HEK293 (cell line): ENCODE results near the gene CEACAM4.

Source experiments
- BCL11B ChIP-seq: fragments of 450-650 bp; formaldehyde crosslinking; IDR thresholded peaks from 2 replicates; pipeline ENCODE4 v1.5.1; 2016; ENCODE audit warnings: low read depth, missing biosample characterization, missing genetic modification characterization
- BCL6B ChIP-seq: fragments of 450-650 bp; formaldehyde crosslinking; IDR thresholded peaks from 2 replicates; pipeline ENCODE4 v1.5.1; 2017; ENCODE audit warnings: missing biosample characterization, missing genetic modification characterization
- KLF10 ChIP-seq: fragments of 450-650 bp; IDR thresholded peaks from 2 replicates; pipeline ENCODE4 v1.5.1; 2018; ENCODE audit warnings: missing biosample characterization, mild to moderate bottlenecking, missing genetic modification characterization
- KLF17 ChIP-seq: fragments of 450-650 bp; formaldehyde crosslinking; IDR thresholded peaks from 2 replicates; pipeline ENCODE4 v1.5.1; 2016; ENCODE audit warnings: missing biosample characterization, missing genetic modification characterization
- MZF1 ChIP-seq: fragments of 450-650 bp; formaldehyde crosslinking; IDR thresholded peaks from 2 replicates; pipeline ENCODE4 v1.5.1; 2017; ENCODE audit warnings: missing biosample characterization, missing genetic modification characterization, borderline replicate concordance
- REPIN1 ChIP-seq: fragments of 450-650 bp; formaldehyde crosslinking; IDR thresholded peaks from 2 replicates; pipeline ENCODE4 v1.5.1; 2017; ENCODE audit warnings: missing biosample characterization, missing genetic modification characterization, low read depth
- SCRT1 ChIP-seq: fragments of 450-650 bp; formaldehyde crosslinking; IDR thresholded peaks from 2 replicates; pipeline ENCODE4 v1.5.1; 2016; ENCODE audit warnings: missing biosample characterization, missing genetic modification characterization, borderline replicate concordance
- WT1 ChIP-seq: fragments of 450-650 bp; formaldehyde crosslinking; IDR thresholded peaks from 2 replicates; pipeline ENCODE4 v1.5.1; 2016; ENCODE audit warnings: missing biosample characterization, missing genetic modification characterization
- YY2 ChIP-seq: fragments of 450-650 bp; formaldehyde crosslinking; IDR thresholded peaks from 2 replicates; pipeline ENCODE4 v1.5.1; 2016; ENCODE audit warnings: missing biosample characterization, missing genetic modification characterization
- ZBTB48 ChIP-seq: fragments of 450-650 bp; formaldehyde crosslinking; IDR thresholded peaks from 2 replicates; pipeline ENCODE4 v1.5.1; 2016; ENCODE audit warnings: missing biosample characterization, missing genetic modification characterization
- ZBTB8A ChIP-seq: fragments of 450-650 bp; formaldehyde crosslinking; IDR thresholded peaks from 2 replicates; pipeline ENCODE4 v1.5.1; 2016; ENCODE audit warnings: missing biosample characterization, missing genetic modification characterization
- ZFP37 ChIP-seq: fragments of 450-650 bp; formaldehyde crosslinking; IDR thresholded peaks from 2 replicates; pipeline ENCODE4 v1.5.1; 2016; ENCODE audit warnings: missing biosample characterization, missing genetic modification characterization
- ZIC2 ChIP-seq: fragments of 450-650 bp; formaldehyde crosslinking; IDR thresholded peaks from 2 replicates; pipeline ENCODE4 v1.5.1; 2016; ENCODE audit warnings: missing biosample characterization, missing genetic modification characterization
- ZNF112 ChIP-seq: fragments of 450-650 bp; formaldehyde crosslinking; IDR thresholded peaks from 2 replicates; pipeline ENCODE4 v1.5.0; 2017; ENCODE audit warnings: missing biosample characterization, missing genetic modification characterization
- ZNF132 ChIP-seq: fragments of 450-650 bp; formaldehyde crosslinking; IDR thresholded peaks from 2 replicates; pipeline ENCODE4 v1.5.1; 2017; ENCODE audit warnings: missing biosample characterization, missing genetic modification characterization, borderline replicate concordance
- ZNF174 ChIP-seq: fragments of 450-650 bp; formaldehyde crosslinking; IDR thresholded peaks from 2 replicates; pipeline ENCODE4 v1.5.0; 2017; ENCODE audit warnings: missing biosample characterization, mild to moderate bottlenecking, missing genetic modification characterization
- ZNF248 ChIP-seq: fragments of 450-650 bp; formaldehyde crosslinking; IDR thresholded peaks from 2 replicates; pipeline ENCODE4 v1.5.1; 2017; ENCODE audit warnings: missing biosample characterization, missing genetic modification characterization
- ZNF302 ChIP-seq: fragments of 450-650 bp; formaldehyde crosslinking; IDR thresholded peaks from 2 replicates; pipeline ENCODE4 v1.5.1; 2016; ENCODE audit warnings: missing biosample characterization, missing genetic modification characterization, low read depth
- ZNF350 ChIP-seq: fragments of 450-650 bp; formaldehyde crosslinking; IDR thresholded peaks from 2 replicates; pipeline ENCODE4 v1.5.0; 2017; ENCODE audit warnings: missing biosample characterization, mild to moderate bottlenecking, missing genetic modification characterization
- ZNF433 ChIP-seq: fragments of 450-650 bp; formaldehyde crosslinking; IDR thresholded peaks from 2 replicates; pipeline ENCODE4 v1.5.1; 2016; ENCODE audit warnings: missing biosample characterization, missing genetic modification characterization, low read depth
- ZNF48 ChIP-seq: fragments of 450-650 bp; formaldehyde crosslinking; IDR thresholded peaks from 2 replicates; pipeline ENCODE4 v1.5.1; 2016; ENCODE audit warnings: missing biosample characterization, missing genetic modification characterization
- ZNF549 ChIP-seq: fragments of 450-650 bp; IDR thresholded peaks from 2 replicates; pipeline ENCODE4 v1.5.1; 2018; ENCODE audit warnings: missing biosample characterization, missing genetic modification characterization, mild to moderate bottlenecking, inconsistent platforms, moderate library complexity
- ZNF555 ChIP-seq: fragments of 450-650 bp; formaldehyde crosslinking; conservative IDR thresholded peaks from 2 replicates; pipeline ENCODE4 v1.5.1; 2017; ENCODE audit warnings: missing biosample characterization, mild to moderate bottlenecking, missing genetic modification characterization, inconsistent platforms
- ZNF621 ChIP-seq: fragments of 450-650 bp; formaldehyde crosslinking; IDR thresholded peaks from 2 replicates; pipeline ENCODE4 v1.5.1; 2017; ENCODE audit warnings: missing biosample characterization, missing genetic modification characterization
- ZNF624 ChIP-seq: fragments of 450-650 bp; formaldehyde crosslinking; IDR thresholded peaks from 2 replicates; pipeline ENCODE4 v1.5.1; 2017; ENCODE audit warnings: missing biosample characterization, missing genetic modification characterization
- ZNF664 ChIP-seq: fragments of 450-650 bp; formaldehyde crosslinking; IDR thresholded peaks from 2 replicates; pipeline ENCODE4 v1.5.1; 2016; ENCODE audit warnings: missing biosample characterization, missing genetic modification characterization
- ZNF701 ChIP-seq: fragments of 450-650 bp; formaldehyde crosslinking; IDR thresholded peaks from 2 replicates; pipeline ENCODE4 v1.5.1; 2016; ENCODE audit warnings: missing biosample characterization, missing genetic modification characterization
- ZNF76 ChIP-seq: fragments of 450-650 bp; formaldehyde crosslinking; IDR thresholded peaks from 2 replicates; pipeline ENCODE4; 2016; ENCODE audit warnings: low read depth, missing biosample characterization, missing genetic modification characterization, borderline replicate concordance
- ZNF777 ChIP-seq: fragments of 450-650 bp; formaldehyde crosslinking; IDR thresholded peaks from 2 replicates; pipeline ENCODE4 v1.5.1; 2017; ENCODE audit warnings: missing biosample characterization, missing genetic modification characterization, borderline replicate concordance
- ZSCAN18 ChIP-seq: fragments of 450-650 bp; formaldehyde crosslinking; IDR thresholded peaks from 2 replicates; pipeline ENCODE4 v1.5.1; 2016; ENCODE audit warnings: missing biosample characterization, missing genetic modification characterization
- ZSCAN30 ChIP-seq: fragments of 450-650 bp; IDR thresholded peaks from 2 replicates; pipeline ENCODE4 v1.5.1; 2018; ENCODE audit warnings: missing biosample characterization, mild to moderate bottlenecking, missing genetic modification characterization, moderate library complexity
- TF ChIP-seq, protein P1 (sequence below): fragments of 450-650 bp; formaldehyde crosslinking; IDR thresholded peaks from 2 replicates; pipeline ENCODE4 v1.5.1; 2016; ENCODE audit warnings: missing biosample characterization, missing genetic modification characterization
- TF ChIP-seq, protein P2 (sequence below): fragments of 450-650 bp; formaldehyde crosslinking; IDR thresholded peaks from 2 replicates; pipeline ENCODE4 v1.5.1; 2017; ENCODE audit warnings: missing biosample characterization, missing genetic modification characterization

Gene CEACAM4

GRCh38 chr19:41570639-41571112, 56.2 kb downstream of the CEACAM4 start (continued):
- no peak for TF ChIP-seq SCRT1 (tag by site-specific recombination)
- TF ChIP-seq ZSCAN18 (tag by site-specific recombination): no peak
- TF ChIP-seq, protein P1, sequence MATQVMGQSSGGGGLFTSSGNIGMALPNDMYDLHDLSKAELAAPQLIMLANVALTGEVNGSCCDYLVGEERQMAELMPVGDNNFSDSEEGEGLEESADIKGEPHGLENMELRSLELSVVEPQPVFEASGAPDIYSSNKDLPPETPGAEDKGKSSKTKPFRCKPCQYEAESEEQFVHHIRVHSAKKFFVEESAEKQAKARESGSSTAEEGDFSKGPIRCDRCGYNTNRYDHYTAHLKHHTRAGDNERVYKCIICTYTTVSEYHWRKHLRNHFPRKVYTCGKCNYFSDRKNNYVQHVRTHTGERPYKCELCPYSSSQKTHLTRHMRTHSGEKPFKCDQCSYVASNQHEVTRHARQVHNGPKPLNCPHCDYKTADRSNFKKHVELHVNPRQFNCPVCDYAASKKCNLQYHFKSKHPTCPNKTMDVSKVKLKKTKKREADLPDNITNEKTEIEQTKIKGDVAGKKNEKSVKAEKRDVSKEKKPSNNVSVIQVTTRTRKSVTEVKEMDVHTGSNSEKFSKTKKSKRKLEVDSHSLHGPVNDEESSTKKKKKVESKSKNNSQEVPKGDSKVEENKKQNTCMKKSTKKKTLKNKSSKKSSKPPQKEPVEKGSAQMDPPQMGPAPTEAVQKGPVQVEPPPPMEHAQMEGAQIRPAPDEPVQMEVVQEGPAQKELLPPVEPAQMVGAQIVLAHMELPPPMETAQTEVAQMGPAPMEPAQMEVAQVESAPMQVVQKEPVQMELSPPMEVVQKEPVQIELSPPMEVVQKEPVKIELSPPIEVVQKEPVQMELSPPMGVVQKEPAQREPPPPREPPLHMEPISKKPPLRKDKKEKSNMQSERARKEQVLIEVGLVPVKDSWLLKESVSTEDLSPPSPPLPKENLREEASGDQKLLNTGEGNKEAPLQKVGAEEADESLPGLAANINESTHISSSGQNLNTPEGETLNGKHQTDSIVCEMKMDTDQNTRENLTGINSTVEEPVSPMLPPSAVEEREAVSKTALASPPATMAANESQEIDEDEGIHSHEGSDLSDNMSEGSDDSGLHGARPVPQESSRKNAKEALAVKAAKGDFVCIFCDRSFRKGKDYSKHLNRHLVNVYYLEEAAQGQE (tag by site-specific recombination): peak; percentile 38; the same call in 1 of the 2 replicates
- no peak for TF ChIP-seq ZNF48 (tag by site-specific recombination)
- no peak for TF ChIP-seq ZNF174
- TF ChIP-seq ZNF664 (tag by site-specific recombination): no peak
- peak; percentile 99 for TF ChIP-seq MZF1 (tag by site-specific recombination)
- no peak for TF ChIP-seq ZNF112 (tag by site-specific recombination)
- TF ChIP-seq REPIN1: no peak
- TF ChIP-seq ZFP37: 0 out of 2 replicates have a peak, but pooled peaks have one; percentile 55
- no peak for TF ChIP-seq BCL11B (tag by site-specific recombination)
- no peak for TF ChIP-seq BCL6B (tag by site-specific recombination)
- 0 out of 2 replicates have a peak, but pooled peaks have one; percentile 23 for TF ChIP-seq KLF17
- TF ChIP-seq ZNF350 (tag by site-specific recombination): no peak
- peak; percentile 57; the same call in 1 of the 2 replicates for TF ChIP-seq ZBTB48 (tag by site-specific recombination)
- no peak for TF ChIP-seq ZNF76 (tag by site-specific recombination)
- TF ChIP-seq ZNF701 (tag by site-specific recombination): no peak
- TF ChIP-seq ZNF248 (tag by site-specific recombination): no peak
- TF ChIP-seq WT1 (tag by site-specific recombination): no peak
- TF ChIP-seq ZNF555 (tag by site-specific recombination): no peak
- 0 out of 2 replicates have a peak, but pooled peaks have one; percentile 12 for TF ChIP-seq ZNF777 (tag by site-specific recombination)
- TF ChIP-seq, protein P2, sequence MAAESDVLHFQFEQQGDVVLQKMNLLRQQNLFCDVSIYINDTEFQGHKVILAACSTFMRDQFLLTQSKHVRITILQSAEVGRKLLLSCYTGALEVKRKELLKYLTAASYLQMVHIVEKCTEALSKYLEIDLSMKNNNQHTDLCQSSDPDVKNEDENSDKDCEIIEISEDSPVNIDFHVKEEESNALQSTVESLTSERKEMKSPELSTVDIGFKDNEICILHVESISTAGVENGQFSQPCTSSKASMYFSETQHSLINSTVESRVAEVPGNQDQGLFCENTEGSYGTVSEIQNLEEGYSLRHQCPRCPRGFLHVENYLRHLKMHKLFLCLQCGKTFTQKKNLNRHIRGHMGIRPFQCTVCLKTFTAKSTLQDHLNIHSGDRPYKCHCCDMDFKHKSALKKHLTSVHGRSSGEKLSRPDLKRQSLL: peak; percentile 72; the same call in 1 of the 2 replicates
- TF ChIP-seq ZNF549 (tag by site-specific recombination): no peak
- no peak for TF ChIP-seq KLF10 (tag by site-specific recombination)
- no peak for TF ChIP-seq ZNF302 (tag by site-specific recombination)
- 0 out of 2 replicates have a peak, but pooled peaks have one; percentile 34 for TF ChIP-seq YY2
- TF ChIP-seq ZSCAN30: peak; percentile 18; the same call in 1 of the 2 replicates
- no peak for TF ChIP-seq ZBTB8A (tag by site-specific recombination)
- TF ChIP-seq ZNF433 (tag by site-specific recombination): no peak
- peak; percentile 28; the same call in 1 of the 2 replicates for TF ChIP-seq ZIC2 (tag by site-specific recombination)
- TF ChIP-seq ZNF621 (tag by site-specific recombination): no peak
- no peak for TF ChIP-seq ZNF624
- no peak for TF ChIP-seq ZNF132 (tag by site-specific recombination)
